GM19463 (cell line): ENCODE measurements around the gene RNF166.

Source experiments
- ATAC-seq: cut with Tn5 transposase; IDR thresholded peaks from one replicate; pipeline ENCODE4 v1.9.1; 2021; ENCODE audit warnings: mild to moderate bottlenecking, moderate library complexity; ENCODE audit not compliant: unreplicated experiment

RNF166 gene

DNA sequence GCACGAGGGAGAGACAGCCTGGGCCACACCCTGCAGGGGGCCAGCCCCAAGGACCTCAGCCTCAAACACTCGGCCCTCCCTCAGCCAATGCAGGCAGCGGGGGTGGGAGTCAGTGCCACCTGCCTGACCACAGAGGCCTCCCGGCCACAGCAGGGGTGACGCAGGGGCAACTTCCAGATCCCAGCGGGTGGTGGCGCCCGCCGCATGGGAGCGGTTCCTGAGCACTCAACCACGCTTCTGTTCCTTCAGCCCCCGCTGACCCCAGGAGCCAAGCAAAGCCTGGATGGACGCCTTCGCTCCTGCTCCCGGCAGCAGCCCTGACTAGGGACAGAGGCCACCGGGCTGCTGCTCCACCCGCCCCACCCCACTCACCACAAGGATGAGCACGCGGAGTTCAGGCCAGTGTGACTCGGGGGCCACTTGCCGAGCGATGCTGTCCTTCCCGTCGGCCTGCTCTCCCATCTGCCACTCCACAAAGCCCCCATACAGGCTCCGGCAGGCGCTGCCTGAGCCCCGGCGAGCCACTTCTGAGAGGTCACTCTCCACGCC is 50.4 kb downstream of the RNF166 start:
- ATAC-seq, result no peak

GRCh38 chr16:88655053-88655732 is 51.0 kb downstream of the RNF166 start:
- ATAC-seq, result no peak

GRCh38 chr16:88654363-88655052 is 51.7 kb downstream of the RNF166 start:
- no peak for ATAC-seq

DNA sequence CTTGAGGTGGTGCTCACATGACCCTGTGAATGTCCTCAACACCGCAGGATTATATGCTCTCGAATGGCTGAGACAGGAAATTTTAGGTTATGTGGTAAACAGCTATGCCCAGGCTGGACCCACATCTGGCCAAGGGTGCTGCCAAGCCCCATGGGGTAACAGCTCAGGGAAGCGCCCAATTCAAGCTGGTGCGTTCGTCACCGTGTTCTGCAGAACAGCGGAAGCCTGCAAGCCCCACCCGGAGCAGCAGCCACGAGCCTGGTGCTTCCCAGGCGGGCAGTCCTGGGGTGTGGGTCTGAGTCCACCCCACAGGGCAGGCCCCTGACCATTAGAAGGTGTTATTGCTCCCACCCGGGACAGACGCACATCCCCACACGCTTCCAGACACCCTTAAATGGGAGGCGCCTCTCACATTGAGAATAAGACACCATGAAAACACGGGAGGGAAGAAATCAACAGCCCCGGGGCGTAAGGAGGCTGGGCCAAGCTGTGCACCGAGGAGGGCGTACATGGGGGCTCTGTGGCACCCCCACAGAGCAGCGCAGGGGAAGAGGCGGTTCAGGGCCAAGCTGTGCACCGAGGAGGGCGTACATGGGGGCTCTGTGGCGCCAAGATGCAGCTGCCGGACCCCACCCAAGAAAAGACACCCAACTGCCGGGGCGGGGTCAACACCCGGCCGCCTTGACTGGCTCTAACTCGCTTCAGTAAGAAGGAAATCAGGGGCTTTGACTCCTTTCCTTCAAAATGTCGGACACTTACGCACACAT is 52.4 kb downstream of the RNF166 start:
- no peak for ATAC-seq

DNA sequence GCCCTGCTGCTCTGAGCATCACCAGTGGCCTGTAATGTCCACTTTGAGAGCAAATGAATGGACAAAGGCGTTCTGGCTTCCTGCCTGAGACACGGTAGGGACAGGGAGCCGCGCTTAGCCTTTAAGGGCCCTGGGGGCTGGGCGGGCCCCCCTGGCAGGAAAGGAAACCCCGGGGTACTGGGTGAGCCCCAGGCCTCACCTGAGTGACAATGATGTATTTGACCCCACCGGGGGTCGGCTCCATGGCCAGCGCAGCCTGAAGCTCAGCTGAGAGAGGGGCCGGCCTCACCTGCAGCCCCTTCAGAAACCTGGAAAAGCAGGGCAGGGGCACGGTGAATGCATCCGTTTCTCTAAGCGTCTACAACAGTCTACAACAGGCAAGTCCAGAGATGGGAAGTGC is 53.1 kb downstream of the RNF166 start:
- ATAC-seq, result no peak

- no peak for ATAC-seq
Observed at GRCh38 chr16:88652762-88653063, 53.5 kb downstream of the RNF166 start.

- no peak for ATAC-seq
Observed at GRCh38 chr16:88651989-88652761, 54.0 kb downstream of the RNF166 start.

DNA sequence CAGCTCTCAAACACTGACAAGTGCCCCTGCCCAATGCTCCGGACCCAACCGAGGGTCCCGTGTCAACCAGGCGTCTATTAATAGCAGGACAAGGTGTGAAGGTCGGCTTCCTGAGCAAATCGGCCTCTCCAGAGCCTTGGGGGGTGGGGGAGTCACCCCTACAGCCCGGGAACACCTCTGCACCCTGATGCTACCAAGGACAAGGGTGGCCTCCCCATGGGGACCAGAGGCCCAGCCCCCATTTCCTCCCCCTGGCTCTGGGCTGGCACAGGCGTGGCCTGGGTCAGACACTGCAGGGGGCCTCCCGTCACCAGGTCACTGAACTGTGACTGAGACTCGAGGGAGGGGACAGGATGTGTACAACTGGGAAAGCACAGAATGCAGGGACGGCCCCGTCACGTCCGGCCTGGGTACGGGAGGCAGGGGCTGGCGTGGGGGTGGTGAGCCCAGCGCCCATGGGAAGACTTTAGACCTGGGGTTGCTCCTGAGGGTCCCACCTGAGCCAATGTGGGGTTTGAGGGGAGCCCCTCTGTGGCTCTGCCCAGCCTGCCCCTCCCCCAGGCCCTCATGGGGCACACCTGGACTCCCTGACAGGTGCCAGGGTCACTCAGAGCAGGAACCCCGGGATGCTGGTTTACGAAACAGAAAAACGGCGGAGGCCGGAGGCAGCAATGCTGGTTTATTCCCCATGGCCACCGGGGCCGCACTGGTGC is 54.8 kb downstream of the RNF166 start:
- ATAC-seq, result peak; percentile 77

DNA sequence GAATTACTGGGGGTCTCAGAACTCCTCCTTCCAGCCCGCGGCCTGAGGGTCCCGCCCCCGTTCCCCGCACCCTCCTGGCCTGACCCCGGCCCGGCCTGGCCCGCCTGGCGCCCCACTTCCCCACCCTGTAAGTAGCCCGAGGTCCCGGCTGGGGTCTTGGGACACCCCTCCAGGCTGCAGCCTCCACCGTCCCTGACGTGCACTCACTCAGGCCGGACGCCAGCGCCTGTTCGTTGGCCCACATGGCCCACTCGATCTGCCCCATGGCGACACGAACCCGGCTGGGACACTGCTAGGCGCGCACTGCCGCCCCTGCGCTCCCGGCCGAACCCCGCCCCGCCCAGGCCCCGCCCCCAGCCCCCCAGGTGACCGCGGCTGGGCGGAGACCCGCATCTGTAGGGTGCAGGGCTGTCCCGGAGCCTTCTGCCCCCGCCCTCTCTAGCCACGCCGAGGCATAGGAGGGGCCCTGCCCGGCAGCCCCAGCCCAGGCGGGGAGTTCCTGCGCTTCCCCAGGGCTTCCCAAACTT is 55.4 kb downstream of the RNF166 start, which contains the start of gene CYBA:
TSS of gene CYBA (minus strand) at position 305 of the 527 bp plus-strand sequence. CDS start at position 265, 40 bp downstream.
- ATAC-seq, result peak; percentile 73

- peak; percentile 10 for ATAC-seq
Observed at GRCh38 chr16:88649924-88650748, 56.1 kb downstream of the RNF166 start.

- ATAC-seq, result no peak
Observed at GRCh38 chr16:88649195-88649923, 56.8 kb downstream of the RNF166 start.

DNA sequence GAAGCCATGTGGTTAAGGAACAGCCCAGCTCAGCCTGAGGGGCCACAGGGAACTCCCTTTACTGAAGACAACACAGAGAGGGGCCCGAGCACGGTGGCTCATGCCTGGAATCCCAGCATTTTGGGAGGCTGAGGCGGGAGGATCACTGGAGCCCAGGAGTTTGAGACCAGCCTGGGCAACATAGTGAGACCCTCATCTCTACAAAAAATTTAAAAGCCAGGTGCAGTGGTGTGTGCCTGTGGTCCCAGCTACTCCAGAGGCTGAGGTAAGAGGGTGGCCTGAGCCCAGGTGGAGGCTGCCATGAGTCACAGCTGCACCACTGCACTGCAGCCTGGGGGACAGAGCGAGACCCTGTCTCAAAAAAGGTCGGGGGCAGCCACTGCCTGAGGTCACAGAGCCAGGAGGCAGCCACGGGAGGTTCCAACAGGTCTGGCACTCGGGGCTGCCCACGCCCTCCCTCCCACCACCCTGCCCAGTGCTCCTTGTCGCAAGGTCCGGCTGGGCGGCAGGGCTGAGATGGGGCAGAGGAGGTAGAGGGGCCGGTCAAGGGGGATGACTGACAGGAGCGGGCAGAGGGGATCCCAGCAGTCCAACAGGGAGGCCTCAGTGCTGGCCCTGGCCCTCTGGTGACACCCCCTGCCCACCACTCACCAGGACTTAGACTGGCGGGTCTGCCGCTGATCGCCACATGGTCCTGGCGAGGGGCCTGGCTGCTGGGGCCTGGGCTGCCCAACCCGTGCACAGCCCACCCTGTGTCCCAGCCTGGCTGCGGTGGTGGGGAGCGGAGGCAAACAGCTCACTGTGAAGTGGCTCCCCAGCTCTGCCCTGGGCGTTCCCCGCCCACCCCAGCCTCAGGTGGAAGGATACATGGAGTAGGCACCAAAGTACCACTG is 58.8 kb downstream of the RNF166 start:
- no peak for ATAC-seq
